Activated CD4-positive, alpha-beta T cell treated with anti-CD3 and anti-CD28 coated beads, Interleukin-2, amount 10 ng/mL, durations not matched to agents 24 days and 14 days (primary cell): ENCODE data around the gene GLG1. TPM values are rescaled to one million over a fixed set of nuclear protein-coding genes. Genes with fewer than 3 reads are reported as not detected.
A peak's percentile ranks its signal among the peaks of the same experiment; 100 is the strongest.

Experiments used
- DNase-seq: peaks from one replicate; pipeline ENCODE4 v3.0.0; 2022
- H3K27ac Mint-ChIP-seq: one replicate; pipeline ENCODE4 v1.8.0; 2022; ENCODE audit warnings: mild to moderate bottlenecking, mixed read lengths
- H3K27me3 Mint-ChIP-seq: one replicate; pipeline ENCODE4 v1.8.0; 2022; ENCODE audit warnings: mixed read lengths
- H3K36me3 Mint-ChIP-seq: one replicate; pipeline ENCODE4 v1.8.0; 2022; ENCODE audit warnings: low read depth, mild to moderate bottlenecking, mixed read lengths
- H3K4me1 Mint-ChIP-seq: one replicate; pipeline ENCODE4 v1.8.0; 2021; ENCODE audit warnings: mixed read lengths
- H3K4me3 Mint-ChIP-seq: one replicate; pipeline ENCODE4 v1.8.0; 2022; ENCODE audit warnings: mild to moderate bottlenecking, moderate library complexity, mixed read lengths
- H3K9me3 Mint-ChIP-seq: one replicate; pipeline ENCODE4 v1.8.0; 2021; ENCODE audit warnings: mixed read lengths
- intact Hi-C: fragments of 100-400 bp; cut with micrococcal nuclease; formaldehyde crosslinking; loops from one replicate; pipeline ENCODE4 v1.15.1; 2023
- total RNA-seq: library from RNA; stranded (reverse); gene quantifications from 2 replicates; pipeline ENCODE4 v1.2.3, GENCODE V29; 2022

Gene GLG1
- total RNA-seq, 1 donor from 2014 or later, result 64.7 TPM

- Mint-ChIP-seq H3K4me3 (no peak overlapping the region), H3K27me3 (no peaks in the 10 kb centered on the region), H3K4me1 (peaks cover 6% of the 10 kb centered on the region), H3K27ac (no peak overlapping the region), H3K9me3 (no peaks in the 10 kb centered on the region), H3K36me3 (peaks cover 59% of the 10 kb centered on the region)
- DNase-seq, result no peak
- intact Hi-C loops, result no loop called here
Observed at GRCh38 chr16:74487634-74488495, 119.0 kb downstream of the GLG1 start.

- H3K4me1 Mint-ChIP-seq, result peaks cover 6% of the 10 kb centered on the region
- no peaks in the 10 kb centered on the region for H3K27me3 Mint-ChIP-seq
- peaks cover 53% of the 10 kb centered on the region for H3K36me3 Mint-ChIP-seq
- no peak overlapping the region for H3K27ac Mint-ChIP-seq
- no peaks in the 10 kb centered on the region for H3K9me3 Mint-ChIP-seq
- DNase-seq, result no peak
- intact Hi-C loops, result no loop called here
- no peak overlapping the region for H3K4me3 Mint-ChIP-seq
Observed at GRCh38 chr16:74485916-74486315, 121.0 kb downstream of the GLG1 start.

GRCh38 chr16:74480150-74481029 lies 126.5 kb downstream of the GLG1 start:
- DNase-seq, result no peak
- no peaks in the 10 kb centered on the region for H3K27me3 Mint-ChIP-seq
- H3K9me3 Mint-ChIP-seq, result no peaks in the 10 kb centered on the region
- H3K36me3 Mint-ChIP-seq, result peaks cover 52% of the 10 kb centered on the region
- intact Hi-C loops, result no loop called here
- H3K4me1 Mint-ChIP-seq, result no peaks in the 10 kb centered on the region
- H3K27ac Mint-ChIP-seq, result no peak overlapping the region
- H3K4me3 Mint-ChIP-seq, result no peak overlapping the region

GRCh38 chr16:74477226-74477625 lies 129.7 kb downstream of the GLG1 start:
- Mint-ChIP-seq H3K27me3 (no peaks in the 10 kb centered on the region), H3K4me3 (no peak overlapping the region), H3K36me3 (peaks cover 53% of the 10 kb centered on the region), H3K9me3 (no peaks in the 10 kb centered on the region), H3K4me1 (no peaks in the 10 kb centered on the region), H3K27ac (no peak overlapping the region)
- no peak for DNase-seq
- intact Hi-C loops, result no loop called here

- Mint-ChIP-seq H3K4me3 (no peak overlapping the region), H3K27ac (no peak overlapping the region), H3K36me3 (peaks cover 60% of the 10 kb centered on the region), H3K4me1 (no peaks in the 10 kb centered on the region), H3K9me3 (no peaks in the 10 kb centered on the region), H3K27me3 (no peaks in the 10 kb centered on the region)
- DNase-seq, result no peak
- intact Hi-C loops, result no loop called here
Observed at GRCh38 chr16:74474416-74474815, 132.5 kb downstream of the GLG1 start.

GRCh38 chr16:74472540-74472939 lies 134.4 kb downstream of the GLG1 start:
- no peak for DNase-seq
- Mint-ChIP-seq H3K4me1 (peaks cover 6% of the 10 kb centered on the region), H3K4me3 (no peak overlapping the region), H3K27ac (no peak overlapping the region), H3K9me3 (no peaks in the 10 kb centered on the region), H3K36me3 (peaks cover 65% of the 10 kb centered on the region), H3K27me3 (no peaks in the 10 kb centered on the region)
- intact Hi-C loops, result no loop called here

- Mint-ChIP-seq H3K9me3 (no peaks in the 10 kb centered on the region), H3K27ac (no peak overlapping the region), H3K27me3 (no peaks in the 10 kb centered on the region), H3K36me3 (peaks cover 68% of the 10 kb centered on the region), H3K4me1 (peaks cover 12% of the 10 kb centered on the region), H3K4me3 (no peak overlapping the region)
- no peak for DNase-seq
- intact Hi-C loops, result no loop called here
Observed at GRCh38 chr16:74472010-74472409, 134.9 kb downstream of the GLG1 start.

- no peak overlapping the region for H3K27ac Mint-ChIP-seq
- no peaks in the 10 kb centered on the region for H3K27me3 Mint-ChIP-seq
- no peak for DNase-seq
- intact Hi-C loops, result no loop called here
- no peak overlapping the region for H3K4me3 Mint-ChIP-seq
- no peaks in the 10 kb centered on the region for H3K9me3 Mint-ChIP-seq
- peaks cover 20% of the 10 kb centered on the region for H3K4me1 Mint-ChIP-seq
- peaks cover 69% of the 10 kb centered on the region for H3K36me3 Mint-ChIP-seq
Observed at GRCh38 chr16:74469946-74470478, 136.9 kb downstream of the GLG1 start.

- DNase-seq, result no peak
- Mint-ChIP-seq H3K4me1 (peaks cover 20% of the 10 kb centered on the region), H3K27ac (no peak overlapping the region), H3K36me3 (peaks cover 71% of the 10 kb centered on the region), H3K4me3 (no peak overlapping the region), H3K9me3 (no peaks in the 10 kb centered on the region), H3K27me3 (no peaks in the 10 kb centered on the region)
- intact Hi-C loops, result no loop called here
Observed at GRCh38 chr16:74468807-74469525, 137.9 kb downstream of the GLG1 start.

GRCh38 chr16:74466872-74467271 lies 140.0 kb downstream of the GLG1 start:
- Mint-ChIP-seq H3K4me1 (peaks cover 20% of the 10 kb centered on the region), H3K27ac (peak overlapping the region; percentile 27), H3K9me3 (no peaks in the 10 kb centered on the region), H3K4me3 (peak overlapping the region; percentile 1), H3K36me3 (peaks cover 78% of the 10 kb centered on the region), H3K27me3 (no peaks in the 10 kb centered on the region)
- DNase-seq, result peak; percentile 62
- intact Hi-C loops, result loop anchor here (1.0 kb wide), 3 partner anchors 39 to 159 kb away; no protein-coding TSS in a partner anchor

- Mint-ChIP-seq H3K27me3 (no peaks in the 10 kb centered on the region), H3K36me3 (peaks cover 75% of the 10 kb centered on the region), H3K4me1 (peaks cover 20% of the 10 kb centered on the region), H3K4me3 (no peak overlapping the region), H3K9me3 (no peaks in the 10 kb centered on the region), H3K27ac (peak overlapping the region; percentile 17)
- DNase-seq, result no peak
- intact Hi-C loops, result loop anchor here (1.0 kb wide), 2 partner anchors 40 to 112 kb away; no protein-coding TSS in a partner anchor
Observed at GRCh38 chr16:74465851-74466685, 140.8 kb downstream of the GLG1 start.

- no peak overlapping the region for H3K4me3 Mint-ChIP-seq
- peaks cover 74% of the 10 kb centered on the region for H3K36me3 Mint-ChIP-seq
- no peak for DNase-seq
- intact Hi-C loops, result no loop called here
- H3K27me3 Mint-ChIP-seq, result no peaks in the 10 kb centered on the region
- no peaks in the 10 kb centered on the region for H3K9me3 Mint-ChIP-seq
- H3K4me1 Mint-ChIP-seq, result peaks cover 20% of the 10 kb centered on the region
- no peak overlapping the region for H3K27ac Mint-ChIP-seq
Observed at GRCh38 chr16:74465281-74465680, 141.6 kb downstream of the GLG1 start.

- intact Hi-C loops, result no loop called here
- Mint-ChIP-seq H3K36me3 (peaks cover 71% of the 10 kb centered on the region), H3K9me3 (no peaks in the 10 kb centered on the region), H3K27ac (no peak overlapping the region), H3K27me3 (no peaks in the 10 kb centered on the region), H3K4me1 (peaks cover 20% of the 10 kb centered on the region), H3K4me3 (no peak overlapping the region)
- DNase-seq, result no peak
Observed at GRCh38 chr16:74463888-74464287, 143.0 kb downstream of the GLG1 start.
